Bronchial epithelial cell (primary cell): Measurements from ENCODE around the gene EYA2. TPM values are rescaled to one million over a fixed set of nuclear protein-coding genes. Genes with fewer than 3 reads are reported as not detected.

ENCODE experiments used
- DNase-seq: peaks from one replicate; pipeline ENCODE4 v3.0.0-alpha.2; 2010; ENCODE audit warnings: low read depth
- FAIRE-seq: peaks from 2 replicates; lab custom pipeline; 2011; peaks lifted over from hg19 to GRCh38; lab: Jason Lieb, UNC
- H3K27me3 ChIP-seq: 2 replicates; pipeline ENCODE4 v1.5.1; 2011; ENCODE audit warnings: low read length; ENCODE audit not compliant: control insufficient read depth, insufficient read depth
- H3K36me3 ChIP-seq: 2 replicates; pipeline ENCODE4 v1.5.1; 2011; ENCODE audit warnings: low read length; ENCODE audit not compliant: control insufficient read depth, insufficient read depth
- H3K4me3 ChIP-seq: 2 replicates; pipeline ENCODE4 v1.5.1; 2011; ENCODE audit warnings: mild to moderate bottlenecking, low read depth, low read length, control low read depth
- CTCF ChIP-seq: IDR thresholded peaks from 2 replicates; pipeline ENCODE4 v1.5.1; 2011; ENCODE audit warnings: mild to moderate bottlenecking, moderate library complexity, low read length, control low read depth, inconsistent platforms; ENCODE audit not compliant: insufficient read depth, severe bottlenecking
- total RNA-seq: library from RNA; depleted of rRNA; stranded (reverse); fragments of >200 nt; gene quantifications from 2 replicates; pipeline ENCODE4 v1.2.1, GENCODE V29; 2014

The EYA2 gene
- total RNA-seq, 1 donor from 2014 or later: 8.4 TPM

DNA sequence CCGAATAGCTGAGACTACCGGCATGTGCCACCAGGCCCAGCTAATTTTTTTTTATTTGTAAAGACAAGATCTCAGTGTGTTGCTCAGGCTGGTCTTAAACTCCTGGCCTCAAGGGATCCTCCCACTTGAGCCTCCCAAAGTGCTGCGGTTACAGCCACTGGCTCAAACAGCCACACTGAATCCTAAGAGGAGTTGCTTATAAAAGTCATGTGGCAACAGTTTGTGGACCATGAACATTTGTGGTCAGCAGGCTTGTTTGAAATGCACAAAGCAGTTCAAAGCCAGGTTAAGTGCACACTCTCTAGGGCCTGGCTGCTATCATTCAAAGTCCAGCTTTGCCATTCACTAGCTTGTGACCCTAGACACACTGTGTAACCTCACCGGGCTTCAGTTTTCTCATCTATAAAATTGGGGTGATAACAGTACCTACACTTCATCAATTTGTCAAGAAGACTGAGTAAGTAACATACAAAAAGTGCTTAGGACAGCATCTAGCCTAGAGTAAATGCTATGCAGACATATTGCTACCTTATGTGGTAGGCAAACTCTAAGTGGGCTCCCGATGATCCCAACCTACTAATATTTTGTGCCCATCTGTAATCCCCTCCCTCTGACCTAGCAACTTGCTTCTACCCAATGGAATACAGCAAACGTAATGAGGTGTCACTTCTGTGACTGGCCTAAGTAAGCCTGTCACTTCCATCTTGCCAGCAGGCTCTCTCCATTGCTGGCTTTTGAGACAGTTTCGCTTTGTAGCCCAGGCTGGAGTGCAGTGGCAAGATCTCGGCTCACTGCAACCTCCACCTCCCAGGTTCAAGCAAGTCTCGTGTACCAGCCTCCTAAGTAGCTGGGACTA lies 338.9 kb downstream of the EYA2 start:
- H3K4me3 ChIP-seq: no peak overlapping the region
- H3K27me3 ChIP-seq: no peaks in the 10 kb centered on the region
- FAIRE-seq (no peak), DNase-seq (no peak)
- H3K36me3 ChIP-seq: peaks cover 47% of the 10 kb centered on the region
- TF ChIP-seq CTCF: no peak

DNA sequence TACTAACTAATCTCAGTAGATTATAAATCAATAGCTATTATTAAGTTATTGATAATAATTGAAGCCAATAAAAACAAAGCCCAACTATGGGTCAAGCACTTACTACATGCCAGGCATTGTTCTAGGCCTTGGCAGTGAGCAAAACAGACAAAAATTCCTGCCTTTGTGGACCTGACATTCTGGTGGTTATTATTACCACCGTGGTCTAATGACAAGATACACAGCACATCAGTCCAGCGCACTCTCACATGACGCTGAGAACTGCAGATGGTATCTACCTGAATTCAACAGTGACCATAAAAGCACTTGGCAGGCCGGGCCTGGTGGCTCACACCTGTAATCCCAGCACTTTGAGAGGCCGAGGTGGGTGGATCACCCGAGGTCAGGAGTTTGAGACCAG lies 340.5 kb downstream of the EYA2 start:
- Histone ChIP-seq H3K27me3 (no peaks in the 10 kb centered on the region), H3K4me3 (no peak overlapping the region), H3K36me3 (peaks cover 44% of the 10 kb centered on the region)
- DNase-seq (no peak), FAIRE-seq (no peak)
- no peak for TF ChIP-seq CTCF

DNA sequence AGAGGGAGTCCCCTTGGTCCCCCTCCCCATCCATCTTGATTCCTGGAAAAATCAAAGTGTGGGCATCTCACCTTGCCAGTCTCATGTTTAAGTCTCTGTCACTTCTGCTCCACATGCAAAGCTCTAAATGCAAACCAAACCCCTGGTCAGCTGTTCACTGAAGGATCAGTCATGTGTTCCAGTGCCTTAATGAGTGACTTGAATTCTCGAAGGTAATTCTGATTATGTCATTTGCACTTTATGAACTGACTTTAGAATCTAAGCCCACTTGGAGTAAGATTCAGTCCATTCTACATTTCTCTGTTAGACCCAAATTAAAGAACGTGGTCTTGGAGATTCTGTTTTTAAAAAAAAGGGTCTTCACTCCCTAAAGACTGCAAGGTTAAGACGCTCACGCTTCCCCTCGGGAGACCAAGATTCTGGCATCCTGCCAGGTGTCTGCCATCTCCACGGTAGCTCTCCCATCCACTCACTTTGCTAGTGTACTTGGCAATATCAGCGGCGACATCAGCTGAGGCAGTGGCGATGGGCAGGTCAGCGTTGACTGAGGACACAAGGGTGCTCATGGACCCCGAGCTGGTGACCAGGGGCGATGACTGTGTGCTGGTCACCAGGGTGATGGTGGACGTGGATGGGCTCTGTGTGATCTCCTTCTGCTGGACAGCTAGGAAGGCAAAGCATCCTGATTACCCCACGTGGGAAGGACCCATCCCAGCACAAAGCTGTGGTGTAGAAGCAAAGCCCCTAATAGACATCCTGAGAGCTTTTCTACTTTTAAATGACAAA lies 341.4 kb downstream of the EYA2 start:
- Histone ChIP-seq H3K4me3 (no peak overlapping the region), H3K36me3 (peaks cover 41% of the 10 kb centered on the region), H3K27me3 (no peaks in the 10 kb centered on the region)
- DNase-seq (no peak), FAIRE-seq (no peak)
- no peak for TF ChIP-seq CTCF

DNA sequence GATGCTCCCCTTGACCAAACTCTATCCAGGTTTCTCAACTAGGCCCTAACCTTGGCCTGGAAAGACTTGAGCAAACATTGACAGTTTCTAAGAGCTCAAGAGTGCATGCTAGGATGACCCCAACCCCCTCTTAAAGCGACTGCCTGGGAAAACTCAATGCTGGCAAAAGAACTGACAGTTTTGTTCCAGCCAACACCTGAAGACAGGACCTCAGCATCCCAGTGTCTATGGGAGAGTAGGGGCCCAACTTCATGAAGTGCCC lies 341.9 kb downstream of the EYA2 start:
- FAIRE-seq (no peak), DNase-seq (no peak)
- Histone ChIP-seq H3K27me3 (no peaks in the 10 kb centered on the region), H3K4me3 (no peak overlapping the region), H3K36me3 (peaks cover 39% of the 10 kb centered on the region)
- TF ChIP-seq CTCF: no peak

- Histone ChIP-seq H3K27me3 (no peaks in the 10 kb centered on the region), H3K36me3 (peaks cover 39% of the 10 kb centered on the region), H3K4me3 (no peak overlapping the region)
- no peak for TF ChIP-seq CTCF
- DNase-seq (no peak), FAIRE-seq (no peak)
Measured at GRCh38 chr20:47237715-47238114, 343.1 kb downstream of the EYA2 start.

Other genes with a start within 250 kb of the EYA2 start
- gene SLC13A3, start 243.4 kb upstream of the EYA2 start, total RNA-seq: 5.1 and 5.5 TPM in 2 replicates
- gene TP53RK, start 205.4 kb upstream of the EYA2 start, total RNA-seq: 18.4 and 19.0 TPM in 2 replicates
- gene SLC2A10, start 185.2 kb upstream of the EYA2 start, total RNA-seq: 19.2 and 30.2 TPM in 2 replicates